HG02973 (cell line): ENCODE results near the gene ANKRD23.

Experiments used
- ATAC-seq: cut with Tn5 transposase; IDR thresholded peaks from one replicate; pipeline ENCODE4 v1.9.1; 2021; ENCODE audit warnings: moderate library complexity; ENCODE audit not compliant: unreplicated experiment

The ANKRD23 gene

DNA sequence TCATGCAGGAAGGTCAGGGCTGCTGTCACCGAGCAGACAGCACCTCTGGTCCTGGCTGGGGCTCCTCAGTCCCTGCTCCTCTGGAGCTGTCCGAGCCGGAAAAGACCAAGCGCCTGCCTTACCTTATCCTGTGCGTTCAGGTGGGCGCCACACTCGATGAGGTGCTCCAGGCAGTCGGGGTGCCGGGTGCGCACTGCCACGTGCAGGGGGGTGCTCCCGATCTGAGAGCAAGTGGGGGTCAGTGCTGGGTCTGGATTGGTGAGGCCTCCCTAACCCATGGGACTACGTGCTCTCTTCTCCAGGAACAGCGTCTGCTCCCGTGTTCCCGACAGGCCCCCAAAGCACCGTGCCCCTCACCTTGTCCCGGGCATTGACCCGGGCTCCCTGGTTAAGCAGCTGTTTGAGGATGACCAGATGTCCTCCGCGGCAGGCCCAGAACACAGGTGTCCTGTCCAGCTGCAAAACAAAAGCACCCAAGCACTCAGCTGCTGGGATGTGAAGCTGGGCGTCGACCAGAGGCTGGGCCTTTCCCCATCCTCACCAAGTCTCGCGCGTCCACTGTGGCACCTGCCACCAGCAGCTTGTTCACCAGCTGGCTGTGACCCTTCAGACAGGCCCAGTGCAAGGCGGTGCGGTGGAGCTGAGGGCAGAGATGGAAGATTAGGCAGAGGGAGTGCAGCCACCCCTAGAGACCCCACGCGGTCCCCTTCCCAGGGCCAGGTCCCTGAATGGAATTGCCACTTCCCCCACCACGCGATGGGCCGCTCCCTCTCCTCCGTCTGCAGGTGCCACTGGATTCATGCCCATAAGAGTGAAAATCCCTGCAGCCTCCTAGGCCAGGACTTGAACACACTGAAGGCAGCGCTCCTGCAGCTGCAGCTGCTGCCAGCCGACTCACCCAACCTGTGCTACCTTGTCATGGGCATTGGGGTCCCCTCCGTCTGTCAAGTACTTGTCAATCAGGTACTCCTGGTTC lies 3.7 kb downstream of the ANKRD23 start:
- no peak for ATAC-seq

DNA sequence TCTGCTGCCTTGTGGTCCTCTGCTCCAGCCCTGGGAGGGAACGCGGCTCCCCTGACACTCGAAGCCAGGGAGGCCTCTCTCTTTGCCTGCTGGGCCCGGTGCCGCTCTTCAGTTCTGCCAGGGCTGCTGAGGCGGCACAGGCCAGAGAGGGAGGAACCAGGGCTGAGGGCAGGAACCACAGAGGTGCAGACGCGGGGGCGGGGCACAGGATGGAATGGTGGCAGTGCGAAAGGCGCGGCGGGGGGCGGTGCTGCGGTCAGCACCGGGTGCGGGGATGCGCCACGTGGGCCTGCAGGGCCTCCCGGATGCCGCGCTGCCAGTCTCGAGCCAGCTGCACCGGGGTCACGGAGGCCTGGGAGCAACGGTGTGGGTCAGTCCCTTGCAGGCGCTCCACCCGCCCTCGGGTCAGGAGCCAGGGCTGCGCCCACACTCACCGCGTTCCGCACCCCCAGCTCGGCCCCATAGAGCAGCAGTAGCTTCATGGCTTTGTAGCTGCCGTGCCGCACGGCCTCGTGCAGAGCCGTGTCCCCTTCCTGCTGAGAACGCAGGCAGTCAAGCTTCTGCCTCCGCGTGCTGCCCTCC lies 4.4 kb downstream of the ANKRD23 start:
- ATAC-seq = no peak

DNA sequence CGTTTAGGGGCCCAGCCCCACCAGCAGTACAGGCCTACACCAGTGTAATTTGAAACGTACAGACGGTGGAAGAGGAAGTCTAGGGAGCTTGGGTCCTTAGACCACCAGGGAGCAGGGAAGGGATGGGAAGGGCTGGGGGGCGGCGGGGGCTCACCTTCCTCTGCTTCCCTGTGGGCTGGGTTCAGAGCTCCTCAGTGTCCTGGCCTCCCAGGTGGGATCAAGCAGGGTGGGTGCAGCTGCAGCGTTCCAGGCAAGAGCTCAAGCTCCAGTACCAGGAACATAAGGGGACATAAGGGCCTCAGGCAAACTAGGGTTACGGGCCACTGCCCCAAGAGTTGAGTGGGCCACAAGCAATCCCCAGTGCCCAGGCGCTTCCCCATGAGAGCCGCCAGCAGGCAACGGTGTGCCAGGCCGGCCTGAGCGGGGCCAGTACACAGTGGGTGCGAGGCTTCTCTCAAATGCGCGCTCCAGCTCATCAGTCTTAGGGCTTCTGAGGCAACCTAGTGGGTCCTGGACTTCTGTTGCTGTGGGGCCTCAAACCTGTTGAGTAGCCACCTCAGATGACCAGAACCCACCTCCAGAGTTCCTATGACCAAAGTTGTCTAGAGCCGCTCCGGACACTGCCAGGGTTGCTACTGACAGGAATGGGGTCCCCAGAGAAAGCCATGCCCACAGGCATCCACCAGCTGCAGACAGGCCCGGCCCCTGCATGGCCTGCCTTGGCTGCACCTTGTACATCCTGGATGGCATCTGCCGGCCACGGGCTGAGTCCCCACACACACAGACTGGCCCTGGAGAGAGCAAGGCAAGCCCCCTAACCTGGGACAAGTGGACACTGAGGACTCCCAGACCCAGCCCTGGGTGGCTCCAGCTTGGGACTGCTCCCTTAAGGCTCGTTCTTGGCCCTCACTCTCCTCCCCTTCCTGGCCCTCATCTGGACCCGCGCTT lies 5.2 kb downstream of the ANKRD23 start:
- ATAC-seq = no peak

DNA sequence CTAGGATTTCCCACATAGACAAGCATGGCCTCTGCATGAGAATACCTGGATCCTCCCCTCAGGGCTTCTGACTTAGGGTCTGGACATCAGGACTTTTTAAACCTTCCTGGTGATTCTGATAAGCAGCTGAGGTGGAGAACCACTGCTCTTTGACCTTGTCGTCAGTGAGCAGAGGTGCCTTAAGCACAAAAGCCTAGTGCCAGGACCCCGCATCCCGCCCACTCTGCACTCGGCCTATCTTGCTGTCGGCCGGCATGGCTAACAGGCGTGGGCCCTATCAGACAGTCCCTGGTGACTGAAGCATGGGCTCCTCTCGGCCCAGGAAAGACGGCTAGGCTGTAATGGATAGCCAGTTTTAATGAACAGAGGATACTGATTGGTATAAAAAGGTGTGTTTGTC lies 6.2 kb downstream of the ANKRD23 start:
- ATAC-seq = no peak

DNA sequence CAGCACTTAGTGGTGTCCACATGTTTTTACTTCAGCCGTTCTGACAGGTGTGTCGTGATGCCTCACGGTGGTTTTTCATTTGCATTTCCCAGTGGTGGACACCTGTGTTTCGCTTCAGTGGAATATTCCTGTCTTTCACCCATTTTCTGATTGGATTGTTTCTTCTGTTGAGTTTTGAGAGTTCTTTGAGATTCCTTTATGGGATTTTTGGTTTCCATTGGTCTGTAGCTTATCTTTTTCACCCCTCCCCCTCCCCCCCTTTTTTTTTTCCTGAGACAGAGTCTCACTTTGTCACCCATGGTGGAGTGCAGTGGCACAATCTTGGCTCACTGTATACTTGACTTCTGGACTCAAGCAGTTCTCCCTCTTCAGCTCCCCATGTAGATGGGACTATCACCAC lies 8.0 kb downstream of the ANKRD23 start:
- ATAC-seq = no peak

DNA sequence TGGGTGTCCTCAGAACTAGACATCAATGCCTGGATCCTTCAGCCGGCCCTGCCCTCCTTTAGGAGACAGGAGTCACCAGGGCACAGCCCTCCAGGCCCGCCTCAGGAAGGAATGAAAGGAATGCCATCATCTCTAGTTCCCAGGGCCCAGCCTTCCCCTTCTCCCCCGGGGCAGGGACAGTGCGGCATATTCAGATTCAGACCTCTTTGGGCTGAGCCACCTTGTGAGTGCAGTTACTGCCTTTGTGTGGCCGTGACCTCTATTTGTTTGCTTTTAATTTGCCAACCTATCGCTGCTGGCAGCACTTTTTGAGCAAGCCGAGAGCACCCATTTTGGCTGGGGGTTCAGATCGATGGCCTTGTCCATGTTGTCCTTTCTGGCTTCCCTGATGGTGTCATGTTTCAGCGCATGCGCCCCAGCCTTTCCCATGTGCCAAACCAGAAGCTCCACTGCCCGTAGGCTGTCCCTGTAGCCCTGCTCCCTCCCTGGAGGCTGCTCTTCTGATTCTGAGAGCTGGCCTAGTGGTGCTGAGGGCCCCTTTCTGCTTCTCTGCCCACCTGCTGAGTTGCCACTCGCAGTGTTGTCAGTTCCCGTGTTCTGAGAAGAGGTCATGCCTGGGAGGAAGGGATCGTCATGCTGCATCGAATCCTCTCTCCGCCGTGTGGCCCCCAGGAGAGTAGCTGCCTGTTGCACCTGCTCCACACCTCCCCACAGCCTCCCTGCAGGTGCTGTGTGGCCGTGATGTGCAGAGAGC lies 10.9 kb downstream of the ANKRD23 start:
- no peak for ATAC-seq

DNA sequence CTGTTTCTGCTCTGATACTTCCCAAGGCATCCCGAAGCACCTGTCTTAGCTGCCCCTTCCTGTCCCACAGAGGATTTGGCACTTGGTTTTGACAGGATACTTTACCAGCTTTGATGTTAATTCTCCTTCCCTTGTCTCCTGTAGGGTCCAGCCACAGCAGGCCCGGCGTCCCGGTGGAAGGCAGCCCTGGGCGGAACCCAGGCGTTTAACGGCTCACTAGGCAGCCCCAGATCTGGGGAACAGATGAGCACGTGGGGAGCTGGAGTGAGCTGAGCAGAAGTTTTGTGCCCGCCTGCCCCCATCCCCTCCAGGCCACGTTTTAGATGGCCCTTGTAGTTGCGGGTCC lies 11.4 kb downstream of the ANKRD23 start:
- no peak for ATAC-seq

DNA sequence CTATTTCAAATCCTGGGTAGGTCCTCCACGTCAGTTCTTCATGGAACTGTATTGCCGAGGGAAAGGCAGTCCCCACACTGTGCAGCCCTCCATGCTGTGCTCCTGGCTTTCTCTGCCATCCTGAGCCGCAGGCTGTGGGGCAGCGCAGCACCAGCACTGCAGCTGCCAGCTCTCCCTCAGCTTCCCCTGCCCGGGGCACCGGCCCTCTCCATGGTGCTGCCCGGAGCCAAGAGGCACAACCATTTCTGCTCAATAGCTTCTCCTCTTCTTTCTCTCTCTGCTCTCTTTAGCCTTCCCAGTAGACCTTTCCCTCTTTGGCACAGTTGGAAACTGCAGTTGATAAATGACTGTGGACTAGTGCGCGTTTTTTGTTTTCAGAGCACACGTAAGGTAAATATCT lies 12.1 kb downstream of the ANKRD23 start:
- ATAC-seq = no peak

DNA sequence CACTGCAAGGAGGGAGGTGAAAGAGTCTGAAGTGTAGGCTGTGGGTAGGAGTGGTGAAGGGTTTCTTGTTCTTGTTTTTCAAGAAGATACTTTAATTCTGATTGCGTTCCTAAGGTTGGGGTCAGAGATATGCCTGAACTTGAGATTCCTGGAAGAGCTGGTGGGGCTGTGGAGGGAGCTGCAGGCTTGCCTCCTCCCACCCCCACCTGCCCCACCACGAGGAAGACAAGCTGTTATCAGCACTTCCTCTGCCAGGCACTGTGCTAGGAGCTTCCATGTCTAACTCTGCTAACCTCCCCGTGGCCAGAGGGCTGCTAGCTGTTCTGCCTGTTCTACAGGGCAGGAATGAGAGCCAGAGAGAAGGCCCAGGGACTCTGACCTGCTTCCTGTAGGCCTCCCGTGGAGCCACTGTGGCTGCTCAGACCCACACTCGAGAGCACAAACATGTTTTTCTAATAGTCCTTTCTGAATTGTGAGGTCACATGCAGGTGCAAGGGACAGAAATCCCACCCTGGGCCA lies 13.7 kb downstream of the ANKRD23 start:
- no peak for ATAC-seq

DNA sequence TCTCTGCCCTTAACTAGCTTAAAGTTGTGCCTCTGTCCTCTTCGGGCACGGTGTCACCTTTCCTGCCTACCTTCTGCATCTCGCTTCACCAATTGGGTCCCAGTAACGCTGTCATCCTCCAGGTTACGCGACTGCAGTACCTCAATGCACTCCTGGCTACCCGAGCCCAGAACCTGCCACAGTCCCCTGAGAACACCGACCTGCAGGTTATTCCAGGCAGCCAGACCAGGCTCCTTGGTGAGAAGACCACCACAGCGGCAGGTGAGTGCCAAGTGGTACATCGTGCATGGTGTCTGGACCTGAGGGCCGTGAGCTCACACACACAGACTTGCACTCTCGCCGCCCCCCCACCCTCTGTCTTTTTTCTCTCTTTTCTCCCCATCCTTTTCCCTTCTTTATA lies 14.9 kb downstream of the ANKRD23 start:
- no peak for ATAC-seq

DNA sequence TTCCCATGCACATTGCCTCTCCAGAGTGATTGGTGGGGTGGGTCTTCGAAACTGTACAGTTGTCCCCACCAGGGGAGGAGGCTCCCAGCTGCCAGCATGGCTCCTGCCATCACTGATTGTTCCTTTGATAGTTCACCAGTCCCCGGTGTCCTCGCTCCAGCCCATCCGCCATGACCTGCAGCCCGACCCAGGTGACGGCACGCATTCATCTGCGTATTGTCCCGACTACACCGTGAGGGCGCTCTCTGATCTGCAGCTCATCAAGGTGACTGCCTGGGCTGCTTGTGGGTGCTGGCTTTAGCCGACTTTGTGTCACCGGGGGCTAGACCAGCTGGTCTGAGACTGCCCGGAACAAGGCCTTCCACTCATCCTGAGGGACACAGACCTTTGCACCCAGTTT lies 15.4 kb downstream of the ANKRD23 start:
- ATAC-seq = no peak

DNA sequence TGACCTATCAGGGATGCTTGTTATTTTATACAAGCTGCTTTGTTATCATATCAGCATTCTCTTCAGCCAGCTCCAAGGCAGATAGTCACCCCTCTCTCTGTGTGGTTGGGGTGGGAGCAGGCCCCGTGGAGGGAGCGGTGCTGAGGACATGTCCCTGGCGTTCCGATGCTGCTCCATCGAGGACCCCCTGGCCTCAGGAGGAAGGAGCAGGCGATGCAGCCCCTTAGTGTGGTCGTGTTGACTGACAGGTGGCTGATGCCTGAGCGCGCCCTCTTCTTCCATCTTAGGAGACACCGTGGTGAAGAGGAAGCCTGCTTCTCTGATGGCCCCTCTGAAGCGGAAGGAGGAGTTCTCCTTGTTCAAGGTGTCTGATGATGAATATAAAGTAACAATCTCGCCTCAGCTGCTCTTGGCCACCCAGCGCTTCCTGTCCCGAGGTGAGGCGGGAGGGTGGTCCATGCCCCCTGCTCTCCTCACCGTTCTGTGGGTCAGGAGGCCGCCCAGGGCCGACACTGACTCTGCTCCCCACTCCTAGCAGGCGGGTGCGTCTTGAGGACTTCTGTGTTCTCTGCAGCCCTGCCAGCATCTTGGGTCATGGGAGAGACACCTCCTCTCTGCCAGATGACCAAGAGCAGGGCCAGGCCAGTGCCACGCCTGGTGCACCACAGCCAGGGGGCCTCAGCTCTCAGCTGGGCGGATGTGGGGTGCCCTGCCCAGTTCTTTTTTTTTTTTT lies 17.1 kb downstream of the ANKRD23 start:
- no peak for ATAC-seq

DNA sequence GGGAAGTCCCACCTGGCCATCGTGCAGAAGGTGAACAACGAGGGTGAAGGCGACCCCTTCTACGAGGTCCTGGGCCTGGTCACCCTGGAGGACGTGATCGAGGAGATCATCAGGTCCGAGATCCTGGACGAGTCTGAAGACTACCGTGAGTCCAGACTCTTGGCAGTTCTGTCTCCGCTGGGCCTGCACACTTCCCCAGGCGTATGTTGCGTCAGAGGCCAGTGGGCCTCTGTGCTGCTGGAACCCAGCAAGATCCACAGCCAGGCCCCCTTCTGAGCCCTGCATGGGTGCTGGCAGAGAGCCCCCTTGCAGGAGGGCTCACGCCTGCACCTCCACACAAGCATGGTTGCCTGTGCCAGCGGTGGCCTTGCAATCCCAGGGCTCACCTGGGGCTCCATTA lies 18.8 kb downstream of the ANKRD23 start:
- ATAC-seq = no peak

DNA sequence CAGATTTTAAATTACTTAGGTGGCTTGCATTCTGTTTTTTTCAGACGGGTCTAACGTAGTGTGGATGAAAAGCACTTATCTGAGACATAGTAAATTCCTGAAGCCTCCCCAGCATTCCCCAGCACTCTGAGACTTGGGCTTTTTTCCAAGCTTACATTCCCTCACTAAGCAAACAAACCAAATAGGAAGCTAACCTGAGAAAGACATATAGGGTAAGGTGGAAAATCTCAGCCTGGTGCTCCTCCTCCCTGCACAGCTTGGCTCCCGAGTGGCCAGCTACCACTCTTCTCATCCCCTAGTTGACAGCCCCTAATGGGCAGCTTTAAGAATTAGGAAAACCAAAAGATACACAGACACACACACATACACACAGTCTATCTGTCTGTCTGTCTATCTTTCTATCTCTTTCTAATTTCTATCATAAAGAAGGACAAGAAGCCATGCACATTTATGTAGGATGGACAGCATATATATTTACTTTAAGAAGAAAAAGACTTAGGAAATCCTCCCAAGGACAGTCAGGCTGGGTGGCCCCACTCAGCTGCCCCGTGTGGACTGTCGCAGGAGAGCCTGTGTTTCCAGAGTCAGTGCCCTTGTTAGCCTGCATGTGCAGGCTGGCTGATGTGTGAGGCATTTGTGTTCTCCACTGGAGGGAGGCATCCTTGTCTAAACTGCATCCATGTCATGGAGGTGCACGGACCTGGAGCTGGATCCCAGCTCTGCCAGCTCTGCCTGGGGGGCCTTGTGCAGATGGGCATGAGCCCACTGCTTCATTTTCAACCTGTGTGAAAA lies 19.5 kb downstream of the ANKRD23 start:
- no peak for ATAC-seq

DNA sequence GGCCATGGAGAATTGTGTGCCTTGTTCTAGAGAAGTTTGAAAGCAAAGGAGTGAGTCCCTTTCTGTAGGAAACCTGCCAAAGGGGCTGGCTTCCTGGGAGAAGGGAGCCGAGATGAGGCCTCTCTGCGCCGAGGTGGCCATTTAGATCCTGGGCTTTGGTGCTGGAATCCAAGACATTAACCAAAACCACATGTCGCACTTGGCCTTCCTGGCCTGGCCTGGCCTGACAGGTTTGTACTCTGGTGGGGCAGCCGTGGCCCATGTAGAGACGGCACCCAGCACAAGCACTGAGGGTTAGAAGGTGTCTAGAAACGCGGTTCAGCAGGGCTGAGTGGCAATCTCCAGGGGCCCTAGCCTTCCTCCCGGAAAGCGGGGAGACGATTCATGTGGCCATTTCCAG lies 20.6 kb downstream of the ANKRD23 start:
- no peak for ATAC-seq

DNA sequence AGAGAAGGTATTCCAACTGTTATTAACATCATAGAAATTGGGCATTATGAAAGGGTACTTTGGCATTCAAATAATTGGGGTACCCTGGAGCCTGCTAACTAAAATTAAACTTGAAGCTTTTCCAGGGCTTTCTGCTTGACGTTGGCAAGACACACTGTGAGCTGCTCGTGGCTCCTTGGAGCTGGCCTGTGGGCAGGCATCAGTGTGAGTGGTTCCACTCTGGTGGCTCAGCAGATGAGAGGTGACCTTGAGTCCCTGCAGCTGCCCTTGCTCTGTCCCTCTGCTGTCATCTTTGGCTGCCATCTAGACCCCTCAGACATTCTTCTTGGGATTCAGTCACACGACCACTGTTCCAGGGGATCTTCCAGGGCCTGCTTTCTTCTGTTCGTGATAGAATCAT lies 21.0 kb downstream of the ANKRD23 start:
- no peak for ATAC-seq

DNA sequence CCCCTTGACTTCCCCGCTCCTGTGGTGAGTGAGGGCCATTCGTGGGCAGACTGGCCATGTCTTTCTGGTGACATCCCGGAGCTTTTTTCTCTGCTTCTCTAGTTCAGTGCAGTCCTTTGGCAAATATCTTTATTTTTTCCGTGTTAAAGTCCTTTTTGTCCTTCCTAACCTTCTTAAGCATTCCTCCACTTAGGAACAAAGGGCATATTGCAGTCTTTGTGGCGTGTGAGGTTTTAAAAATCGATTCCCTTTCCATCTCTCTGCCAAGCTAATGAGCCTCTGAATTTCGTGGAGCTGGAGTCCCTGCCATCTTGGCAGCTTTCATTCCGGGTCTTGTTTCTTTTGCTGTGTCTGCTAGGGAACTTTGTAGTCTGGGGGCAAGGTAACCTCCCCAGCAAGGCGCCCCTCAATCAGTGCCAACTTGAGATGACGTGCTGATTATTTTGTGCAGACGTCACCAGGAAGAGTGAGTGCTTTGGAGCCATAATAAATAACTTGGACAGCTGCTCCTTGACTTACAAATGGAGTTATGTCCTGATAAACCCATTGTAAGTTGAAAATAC lies 22.6 kb downstream of the ANKRD23 start:
- no peak for ATAC-seq

DNA sequence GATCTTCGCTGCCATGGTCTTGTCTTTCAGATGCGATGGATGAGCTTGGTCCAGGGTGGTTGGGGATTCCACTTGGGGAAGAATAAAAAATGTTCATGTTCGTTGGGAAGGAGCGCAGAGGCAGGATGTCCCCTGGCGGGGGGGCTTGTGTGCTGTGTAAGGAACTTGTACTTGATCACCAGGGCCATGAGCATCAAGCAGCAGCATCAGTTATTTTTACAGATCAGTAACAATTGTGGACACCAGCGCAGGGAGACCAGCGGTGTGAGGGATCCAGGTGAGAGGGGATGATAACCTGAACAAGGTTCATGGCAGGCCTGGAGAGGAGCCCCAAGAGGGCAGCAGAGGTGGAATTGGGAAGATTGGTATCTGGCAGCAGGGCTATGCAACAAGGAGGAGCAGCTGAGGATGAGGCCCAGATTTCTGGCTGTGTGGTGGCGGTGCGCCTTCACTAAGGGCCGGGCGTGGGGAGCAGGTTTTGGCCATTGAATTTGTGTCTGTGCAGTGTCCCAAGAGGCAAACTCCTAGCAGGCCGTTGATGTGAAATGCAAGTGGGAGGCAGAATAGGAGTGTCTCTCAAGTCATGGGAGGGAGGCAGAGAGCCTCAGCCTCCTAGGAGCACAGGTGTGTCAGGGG lies 23.8 kb downstream of the ANKRD23 start:
- ATAC-seq = no peak
